ENCODE results near the gene FMNL3. TPM values are rescaled to one million over a fixed set of nuclear protein-coding genes. Genes with fewer than 3 reads are reported as not detected.

FMNL3 gene
- total RNA-seq, 2 experiments from 2014 or later: 31.2 to 31.9 TPM

DNA sequence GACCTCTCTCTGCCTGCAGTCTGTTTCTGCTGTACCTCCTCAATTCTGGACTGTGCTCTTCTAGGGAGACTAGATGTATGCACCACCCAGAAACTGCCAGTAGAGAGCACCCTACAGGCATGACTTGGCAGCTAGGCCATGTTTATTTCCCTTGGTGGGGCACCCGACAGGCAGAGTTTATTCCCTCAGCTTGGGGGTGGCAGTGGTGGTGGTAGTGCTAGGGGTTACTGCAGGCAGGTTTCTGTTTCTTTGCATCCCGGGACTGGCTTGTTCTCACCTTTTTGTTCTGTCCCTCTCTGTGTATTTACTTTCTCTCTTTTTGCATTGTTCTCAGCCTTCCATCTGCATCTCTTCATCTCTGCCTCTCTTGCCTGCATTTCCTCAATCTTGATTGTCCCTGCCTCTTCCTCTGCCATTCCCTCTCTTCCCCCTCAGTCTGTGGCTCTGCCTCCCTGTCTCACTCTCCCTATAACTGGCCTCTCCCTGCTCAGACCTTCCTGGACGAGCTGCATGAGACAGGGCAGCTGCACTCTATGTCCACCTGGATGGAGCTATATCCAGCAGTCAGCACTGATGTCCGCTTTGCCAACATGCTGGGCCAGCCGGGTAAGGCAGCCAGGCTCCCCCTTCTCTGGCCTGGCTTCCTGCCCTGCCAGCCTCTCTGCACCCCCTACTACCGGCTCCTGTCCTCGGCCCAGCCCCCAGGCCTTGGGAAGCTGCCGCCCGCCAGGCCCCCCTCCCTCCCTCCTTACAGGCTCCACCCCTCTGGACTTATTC is 70.0 kb downstream of the FMNL3 start:
- peak overlapping the region; percentile 7 for H3K27ac Mint-ChIP-seq
- DNase-seq: peak; percentile 70
- no peaks in the 10 kb centered on the region for H3K36me3 Mint-ChIP-seq
- H3K4me3 Mint-ChIP-seq: no peak overlapping the region
- H3K9me3 Mint-ChIP-seq: no peaks in the 10 kb centered on the region
- intact Hi-C loops (cut with micrococcal nuclease): loop anchor here (1.0 kb wide), 1 partner anchor 70 kb away; the partner anchor contains the start of gene FMNL3
- ChIA-PET POLR2A (interaction anchor here (1.2 to 1.5 kb wide), 4 partner anchors 68 to 127 kb away, joined by 3 to 4 read pairs (median 3); partner anchors contain the start of gene TMBIM6), CTCF (interaction anchor here (0.6 to 4.7 kb wide), 24 partner anchors 8 to 576 kb away, joined by 3 to 70 read pairs (median 4); partner anchors contain the start of genes FMNL3, PRPF40B and TMBIM6)
- H3K4me1 Mint-ChIP-seq (ENCODE audit: low read depth): peaks cover 6% of the 10 kb centered on the region
- H3K27me3 Mint-ChIP-seq: no peaks in the 10 kb centered on the region

DNA sequence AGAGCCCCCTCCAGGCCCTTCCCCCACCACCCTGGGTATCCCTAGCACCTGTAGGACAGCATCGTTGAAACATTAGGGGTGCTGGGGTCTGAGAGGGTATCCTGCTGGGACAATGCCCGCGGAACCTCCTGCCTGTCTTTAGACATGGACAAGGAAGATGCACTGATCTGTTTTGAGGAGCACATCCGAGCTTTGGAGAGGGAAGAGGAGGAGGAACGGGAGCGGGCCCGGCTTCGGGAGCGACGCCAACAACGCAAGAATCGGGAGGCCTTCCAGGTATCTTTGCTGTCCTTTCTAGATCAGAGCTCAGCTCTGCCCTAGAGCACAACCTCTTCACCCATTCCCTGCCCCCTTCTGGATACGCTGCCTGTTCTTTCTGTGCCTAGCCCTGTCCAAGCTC is 70.6 kb downstream of the FMNL3 start:
- Mint-ChIP-seq H3K9me3 (no peaks in the 10 kb centered on the region), H3K4me3 (no peak overlapping the region), H3K27me3 (no peaks in the 10 kb centered on the region), H3K4me1 (ENCODE audit: low read depth) (peaks cover 6% of the 10 kb centered on the region), H3K36me3 (peaks cover 2% of the 10 kb centered on the region), H3K27ac (no peak overlapping the region)
- POLR2A ChIA-PET: interaction anchor here (1.2 to 1.5 kb wide), 3 partner anchors 76 to 128 kb away, joined by 3 to 4 read pairs (median 3); partner anchors contain the start of gene TMBIM6
- no peak for DNase-seq
- intact Hi-C loops (cut with micrococcal nuclease): no loop called here
- CTCF ChIA-PET: interaction anchor here (0.6 to 4.7 kb wide), 16 partner anchors 9 to 278 kb away, joined by 3 to 70 read pairs (median 5); partner anchors contain the start of genes FMNL3, PRPF40B and TMBIM6

DNA sequence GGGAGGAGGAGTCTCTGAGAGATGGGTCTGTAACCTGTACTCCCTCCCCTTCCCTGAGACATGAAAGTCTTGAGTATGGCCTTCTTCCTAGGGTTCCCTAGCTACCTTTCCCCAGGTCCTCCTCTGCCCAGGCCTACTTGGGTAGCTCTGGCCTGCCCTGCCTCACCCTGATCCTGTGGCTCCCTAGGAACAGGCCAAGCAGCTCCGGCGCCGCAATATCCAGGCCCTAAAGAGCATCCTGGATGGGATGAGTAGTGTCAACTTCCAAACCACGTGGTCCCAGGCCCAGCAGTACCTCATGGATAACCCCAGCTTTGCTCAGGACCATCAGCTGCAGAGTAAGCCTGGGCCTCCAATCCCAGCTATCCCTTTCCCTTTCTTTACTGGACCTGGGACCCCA is 71.5 kb downstream of the FMNL3 start:
- ChIA-PET POLR2A (interaction anchor here (0.6 to 1.4 kb wide), 3 partner anchors 57 to 106 kb away, joined by 4 read pairs; partner anchors contain the start of gene TMBIM6), CTCF (interaction anchor here (0.6 to 4.7 kb wide), 12 partner anchors 8 to 321 kb away, joined by 3 to 70 read pairs (median 8); partner anchors contain the start of genes FMNL3, PRPF40B and TMBIM6)
- Mint-ChIP-seq H3K9me3 (no peaks in the 10 kb centered on the region), H3K27me3 (no peaks in the 10 kb centered on the region), H3K27ac (no peak overlapping the region), H3K4me3 (no peak overlapping the region), H3K4me1 (ENCODE audit: low read depth) (peaks cover 6% of the 10 kb centered on the region), H3K36me3 (peaks cover 2% of the 10 kb centered on the region)
- DNase-seq: no peak
- intact Hi-C loops (cut with micrococcal nuclease): no loop called here

DNA sequence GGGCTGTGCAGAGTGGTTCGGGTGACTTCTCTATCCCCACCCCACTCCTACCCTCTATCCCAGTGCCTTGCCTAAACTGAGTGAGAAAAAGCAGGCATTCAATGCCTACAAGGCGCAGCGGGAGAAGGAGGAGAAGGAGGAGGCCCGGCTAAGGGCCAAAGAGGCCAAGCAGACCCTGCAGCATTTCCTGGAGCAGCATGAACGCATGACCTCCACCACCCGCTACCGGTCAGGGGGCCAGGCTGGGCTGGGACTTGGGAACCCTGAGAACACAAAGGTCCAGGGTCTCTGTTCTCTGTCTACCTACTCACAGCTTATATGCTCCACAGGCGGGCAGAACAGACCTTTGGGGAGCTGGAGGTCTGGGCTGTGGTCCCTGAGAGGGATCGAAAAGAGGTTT is 72.2 kb downstream of the FMNL3 start:
- H3K27ac Mint-ChIP-seq: no peak overlapping the region
- DNase-seq: no peak
- no peaks in the 10 kb centered on the region for H3K9me3 Mint-ChIP-seq
- intact Hi-C loops (cut with micrococcal nuclease): no loop called here
- peaks cover 6% of the 10 kb centered on the region for H3K4me1 Mint-ChIP-seq (ENCODE audit: low read depth)
- no peak overlapping the region for H3K4me3 Mint-ChIP-seq
- CTCF ChIA-PET: interaction anchor here (0.6 to 4.7 kb wide), 9 partner anchors 10 to 321 kb away, joined by 3 to 70 read pairs (median 6); partner anchors contain the start of genes FMNL3, PRPF40B and TMBIM6
- peaks cover 2% of the 10 kb centered on the region for H3K36me3 Mint-ChIP-seq
- no peaks in the 10 kb centered on the region for H3K27me3 Mint-ChIP-seq
- POLR2A ChIA-PET: interaction anchor here (0.6 kb wide), 2 partner anchors 78 to 106 kb away, joined by 3 to 4 read pairs; partner anchors contain the start of gene TMBIM6

DNA sequence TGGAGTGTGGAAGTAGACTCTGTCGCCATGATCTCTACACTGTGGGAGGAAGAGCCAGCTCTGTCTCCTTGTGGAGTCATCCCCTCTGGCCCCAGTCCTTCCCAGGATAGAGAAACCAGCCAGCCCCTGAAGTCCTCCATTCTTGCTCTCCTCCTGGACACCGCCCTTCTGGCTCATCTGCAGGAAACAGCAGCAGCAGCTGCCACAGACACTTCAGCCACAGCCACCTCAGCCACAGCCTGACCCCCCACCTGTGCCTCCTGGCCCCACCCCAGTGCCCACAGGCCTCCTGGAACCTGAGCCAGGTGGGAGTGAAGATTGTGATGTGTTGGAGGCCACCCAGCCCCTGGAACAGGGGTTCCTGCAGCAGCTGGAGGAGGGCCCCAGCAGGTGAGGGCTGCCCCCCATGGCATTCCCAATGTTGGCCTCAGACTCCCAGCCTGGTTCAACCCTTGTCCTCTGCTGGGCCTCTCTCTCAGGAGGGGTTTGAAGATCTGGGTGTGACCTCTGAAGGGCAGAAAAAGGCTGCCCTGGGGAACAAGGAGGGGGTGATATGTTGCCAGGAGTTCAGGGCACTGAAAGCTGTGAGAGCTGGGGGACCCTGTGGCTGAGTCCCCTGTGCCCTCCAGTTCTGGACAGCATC is 73.4 kb downstream of the FMNL3 start:
- ChIA-PET POLR2A (no interaction called here), CTCF (interaction anchor here (1.1 to 4.7 kb wide), 3 partner anchors 10 to 108 kb away, joined by 3 to 40 read pairs (median 3); partner anchors contain the start of genes PRPF40B and TMBIM6)
- no peaks in the 10 kb centered on the region for H3K9me3 Mint-ChIP-seq
- no peak overlapping the region for H3K4me3 Mint-ChIP-seq
- peaks cover 6% of the 10 kb centered on the region for H3K4me1 Mint-ChIP-seq (ENCODE audit: low read depth)
- intact Hi-C loops (cut with micrococcal nuclease): no loop called here
- no peak overlapping the region for H3K27ac Mint-ChIP-seq
- DNase-seq: no peak
- H3K27me3 Mint-ChIP-seq: no peaks in the 10 kb centered on the region
- peaks cover 2% of the 10 kb centered on the region for H3K36me3 Mint-ChIP-seq

DNA sequence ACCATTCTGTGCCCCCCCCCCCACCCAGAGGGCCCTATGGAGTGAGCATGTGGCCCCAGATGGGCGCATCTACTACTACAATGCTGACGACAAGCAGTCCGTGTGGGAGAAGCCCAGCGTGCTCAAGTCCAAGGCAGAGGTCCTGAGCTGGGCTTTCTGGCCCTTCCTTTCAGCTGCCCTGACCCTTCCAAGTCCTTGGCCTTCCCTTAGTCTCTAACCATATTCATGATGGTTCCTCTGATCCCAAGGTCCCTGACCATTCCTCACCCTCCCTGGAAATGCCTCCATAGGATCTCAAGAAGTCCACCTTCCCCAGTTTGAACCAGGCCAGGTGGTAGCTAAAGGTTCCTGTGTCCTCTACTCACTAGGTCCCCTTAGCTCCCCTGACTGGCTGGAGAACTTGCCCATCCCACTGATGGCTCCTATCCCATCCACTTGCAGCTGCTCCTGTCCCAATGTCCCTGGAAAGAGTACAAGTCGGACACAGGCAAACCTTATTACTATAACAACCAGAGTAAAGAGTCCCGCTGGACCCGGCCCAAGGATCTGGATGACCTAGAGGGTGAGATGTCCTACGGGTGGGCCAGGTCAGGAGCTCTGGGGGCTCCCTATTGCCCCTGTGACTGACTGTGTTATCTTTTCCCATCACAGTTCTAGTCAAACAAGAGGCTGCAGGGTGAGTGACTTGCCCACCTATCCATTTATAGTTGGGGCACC is 74.1 kb downstream of the FMNL3 start:
- no peak overlapping the region for H3K27ac Mint-ChIP-seq
- POLR2A ChIA-PET: no interaction called here
- intact Hi-C loops (cut with micrococcal nuclease): no loop called here
- no peaks in the 10 kb centered on the region for H3K9me3 Mint-ChIP-seq
- H3K27me3 Mint-ChIP-seq: no peaks in the 10 kb centered on the region
- peaks cover 2% of the 10 kb centered on the region for H3K36me3 Mint-ChIP-seq
- no peak for DNase-seq
- peaks cover 6% of the 10 kb centered on the region for H3K4me1 Mint-ChIP-seq (ENCODE audit: low read depth)
- CTCF ChIA-PET: interaction anchor here (1.4 kb wide), 1 partner anchor 15 kb away, joined by 3 read pairs; no protein-coding TSS in a partner anchor
- H3K4me3 Mint-ChIP-seq: no peak overlapping the region

DNA sequence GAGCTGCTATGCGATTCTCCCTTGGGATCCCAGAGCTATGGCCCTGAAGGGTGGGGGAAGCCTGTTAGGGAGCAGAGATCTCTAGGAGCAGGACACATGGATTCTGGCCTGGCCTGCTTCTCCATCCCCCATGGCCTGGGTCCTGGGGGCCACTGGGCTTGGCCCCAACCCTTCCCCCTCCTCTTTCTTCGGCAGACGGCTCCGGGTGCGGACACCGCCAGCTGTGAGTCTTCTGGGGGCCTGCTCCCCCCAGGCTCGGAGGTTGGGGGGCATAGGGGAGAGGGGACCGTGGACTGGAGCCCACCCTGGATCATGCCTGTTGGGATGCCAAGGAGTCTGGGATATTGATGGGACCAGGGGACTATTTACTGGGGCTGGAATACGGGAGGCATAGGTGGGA is 74.8 kb downstream of the FMNL3 start:
- DNase-seq: no peak
- Mint-ChIP-seq H3K36me3 (peaks cover 2% of the 10 kb centered on the region), H3K4me3 (no peak overlapping the region), H3K27me3 (no peaks in the 10 kb centered on the region), H3K27ac (no peak overlapping the region), H3K4me1 (ENCODE audit: low read depth) (peaks cover 6% of the 10 kb centered on the region), H3K9me3 (no peaks in the 10 kb centered on the region)
- CTCF ChIA-PET: no interaction called here
- intact Hi-C loops (cut with micrococcal nuclease): no loop called here
- POLR2A ChIA-PET: no interaction called here

DNA sequence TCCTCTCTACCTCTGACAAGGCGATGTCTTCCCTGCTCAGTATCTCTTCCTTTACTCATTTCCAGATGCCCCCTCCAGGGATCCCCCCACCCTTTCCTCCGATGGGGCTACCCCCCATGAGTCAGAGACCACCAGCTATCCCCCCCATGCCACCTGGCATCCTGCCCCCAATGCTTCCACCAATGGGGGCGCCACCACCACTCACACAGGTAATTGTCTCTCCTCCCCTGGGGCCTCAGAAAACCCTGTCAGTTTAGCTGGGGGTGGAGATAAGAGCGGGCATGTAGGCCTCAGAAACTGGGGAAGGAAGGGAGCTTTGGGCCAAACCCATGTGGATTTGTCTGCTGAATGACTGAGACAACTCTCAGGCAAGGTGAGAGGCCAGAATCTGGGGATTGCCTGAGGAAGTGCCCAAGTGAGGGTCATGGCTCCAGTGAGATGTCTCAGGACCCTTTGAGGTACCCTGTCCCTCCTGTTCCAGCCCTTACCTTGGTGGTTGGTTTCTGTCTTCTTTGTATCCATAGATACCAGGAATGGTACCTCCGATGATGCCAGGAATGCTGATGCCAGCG is 75.8 kb downstream of the FMNL3 start:
- ChIA-PET CTCF (interaction anchor here (0.7 to 1.0 kb wide), 2 partner anchors 16 to 110 kb away, joined by 3 to 4 read pairs; partner anchors contain the start of gene TMBIM6), POLR2A (no interaction called here)
- H3K4me3 Mint-ChIP-seq: no peak overlapping the region

DNA sequence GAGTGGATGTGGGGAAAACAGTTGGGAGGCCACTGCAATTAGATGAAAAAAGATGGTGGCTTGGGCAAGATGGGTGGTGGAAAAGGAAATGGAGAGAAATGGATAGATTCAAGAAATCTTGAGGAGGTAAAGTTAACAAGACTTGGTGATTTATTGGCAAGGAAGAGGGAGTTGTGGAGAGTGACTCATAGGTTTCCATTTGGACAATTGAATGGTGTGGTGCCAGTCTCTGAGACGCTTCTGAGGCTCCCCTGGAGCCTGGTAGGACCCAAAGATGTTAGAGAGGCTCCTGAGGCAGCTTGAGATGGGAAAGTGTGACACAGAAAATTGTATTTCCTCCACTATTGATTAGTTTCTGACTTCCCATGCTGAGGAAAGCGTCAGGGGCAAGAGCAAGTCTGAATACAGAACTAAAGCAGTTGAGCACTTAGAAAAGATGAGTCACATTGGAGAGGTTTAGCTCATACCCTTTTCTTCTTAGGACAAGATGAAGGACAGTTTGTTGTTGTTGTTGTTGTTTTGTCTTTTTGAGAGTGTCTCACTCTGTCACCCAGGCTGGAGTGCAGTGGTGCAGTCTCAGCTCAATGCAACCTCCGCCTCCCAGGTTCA is 79.3 kb downstream of the FMNL3 start:
- peaks cover 7% of the 10 kb centered on the region for H3K4me1 Mint-ChIP-seq (ENCODE audit: low read depth)
- H3K9me3 Mint-ChIP-seq: no peaks in the 10 kb centered on the region
- intact Hi-C loops (cut with micrococcal nuclease): no loop called here
- H3K27ac Mint-ChIP-seq: no peak overlapping the region
- H3K36me3 Mint-ChIP-seq: peaks cover 2% of the 10 kb centered on the region
- H3K27me3 Mint-ChIP-seq: no peaks in the 10 kb centered on the region
- H3K4me3 Mint-ChIP-seq: no peak overlapping the region
- no peak for DNase-seq
- ChIA-PET POLR2A (interaction anchor here (0.6 kb wide), 1 partner anchor 457 kb away, joined by 5 read pairs; no protein-coding TSS in a partner anchor), CTCF (interaction anchor here (0.9 to 1.3 kb wide), 5 partner anchors 8 to 318 kb away, joined by 3 to 6 read pairs (median 4); partner anchors contain the start of gene TMBIM6)

More for the DNA sequence above, 75.8 kb downstream of the FMNL3 start:
- no peaks in the 10 kb centered on the region for H3K27me3 Mint-ChIP-seq
- H3K9me3 Mint-ChIP-seq: no peaks in the 10 kb centered on the region
- H3K27ac Mint-ChIP-seq: no peak overlapping the region
- H3K4me1 Mint-ChIP-seq (ENCODE audit: low read depth): no peaks in the 10 kb centered on the region
- H3K36me3 Mint-ChIP-seq: peaks cover 2% of the 10 kb centered on the region
- intact Hi-C loops (cut with micrococcal nuclease): no loop called here
- no peak for DNase-seq

DNA sequence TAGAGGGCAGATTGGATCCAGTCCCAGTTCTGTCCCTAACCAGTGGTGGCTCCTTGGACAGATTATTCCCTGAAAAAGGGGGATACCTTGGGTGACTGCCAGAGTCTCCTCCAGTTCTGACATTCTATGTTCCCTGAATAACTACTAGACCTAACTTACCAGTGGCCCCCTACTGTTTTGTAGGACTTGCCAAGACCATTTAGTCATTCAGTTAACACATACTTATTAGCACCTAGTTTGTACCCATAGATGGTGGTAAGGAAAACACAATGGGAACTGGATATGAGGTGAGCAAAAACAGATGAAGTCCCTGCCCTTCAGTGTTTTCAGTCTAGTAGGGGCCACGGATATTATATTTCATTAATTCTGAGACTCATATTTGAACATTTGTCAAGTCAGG is 80.4 kb downstream of the FMNL3 start:
- Mint-ChIP-seq H3K4me3 (no peak overlapping the region), H3K36me3 (no peaks in the 10 kb centered on the region), H3K27ac (no peak overlapping the region), H3K27me3 (no peaks in the 10 kb centered on the region), H3K9me3 (no peaks in the 10 kb centered on the region), H3K4me1 (ENCODE audit: low read depth) (peaks cover 13% of the 10 kb centered on the region)
- POLR2A ChIA-PET: no interaction called here
- DNase-seq: no peak
- intact Hi-C loops (cut with micrococcal nuclease): no loop called here
- CTCF ChIA-PET: interaction anchor here (1.3 to 5.5 kb wide), 2 partner anchors 9 to 10 kb away, joined by 4 to 40 read pairs; no protein-coding TSS in a partner anchor

Measured in activated CD4-positive, alpha-beta memory T cell treated with anti-CD3 and anti-CD28 coated beads for 36 hours (primary cell).